H9 (cell line): ENCODE data around the gene SLC2A2. TPM values are rescaled to one million over a fixed set of nuclear protein-coding genes. Genes with fewer than 3 reads are reported as not detected.
A peak's percentile ranks its signal among the peaks of the same experiment; 100 is the strongest.

Experiments used
- DNase-seq: peaks from one replicate; pipeline ENCODE4 v3.0.0-alpha.2; 2017
- H2AFZ ChIP-seq: one replicate; pipeline ENCODE4 v1.6.1; 2013; ENCODE audit warnings: mild to moderate bottlenecking, low read length, control low read depth, moderate library complexity
- H2AK5ac ChIP-seq: 2 replicates; pipeline ENCODE4 v1.6.1; 2013; ENCODE audit warnings: low read length, control low read depth, mixed read lengths; ENCODE audit not compliant: insufficient read length
- H2BK120ac ChIP-seq: one replicate; pipeline ENCODE4 v1.6.1; 2013; ENCODE audit warnings: low read depth, mild to moderate bottlenecking, low read length, control low read depth, inconsistent platforms; ENCODE audit not compliant: poor library complexity, severe bottlenecking
- H2BK12ac ChIP-seq: 2 replicates; pipeline ENCODE4 v1.6.1; 2013; ENCODE audit warnings: low read length, control low read depth, mixed read lengths, low read depth; ENCODE audit not compliant: insufficient read length
- H2BK15ac ChIP-seq: 2 replicates; pipeline ENCODE4 v1.6.1; 2013; ENCODE audit warnings: low read depth, low read length, control low read depth
- H2BK20ac ChIP-seq: one replicate; pipeline ENCODE4 v1.6.1; 2013; ENCODE audit warnings: low read depth, mild to moderate bottlenecking, low read length, control low read depth, inconsistent platforms; ENCODE audit not compliant: poor library complexity, severe bottlenecking
- H2BK5ac ChIP-seq: 2 replicates; pipeline ENCODE4 v1.6.1; 2013; ENCODE audit warnings: low read length, control low read depth, mixed read lengths; ENCODE audit not compliant: insufficient read length
- H3K14ac ChIP-seq: 2 replicates; pipeline ENCODE4 v1.6.1; 2013; ENCODE audit warnings: low read length, control low read depth; ENCODE audit not compliant: insufficient read depth
- H3K18ac ChIP-seq: 2 replicates; pipeline ENCODE4 v1.6.1; 2013; ENCODE audit warnings: low read depth, mild to moderate bottlenecking, mixed read lengths, low read length, control low read depth; ENCODE audit not compliant: insufficient read length
- H3K23ac ChIP-seq: 2 replicates; pipeline ENCODE4 v1.6.1; 2013; ENCODE audit warnings: low read length, control low read depth, mixed read lengths, low read depth; ENCODE audit not compliant: insufficient read length
- H3K23me2 ChIP-seq: 2 replicates; pipeline ENCODE4 v1.6.1; 2013; ENCODE audit warnings: low read depth, mild to moderate bottlenecking, mixed read lengths, low read length, control low read depth; ENCODE audit not compliant: insufficient read length, poor library complexity, severe bottlenecking
- H3K27ac ChIP-seq: 2 replicates; pipeline ENCODE4 v1.5.1; 2013; ENCODE audit warnings: low read length, control low read depth, mixed read lengths, low read depth; ENCODE audit not compliant: insufficient read length
- H3K27me3 ChIP-seq: 2 replicates; pipeline ENCODE4 v1.6.1; 2013; ENCODE audit warnings: low read length, control low read depth, inconsistent platforms; ENCODE audit not compliant: insufficient read depth
- H3K4ac ChIP-seq: 2 replicates; pipeline ENCODE4 v1.6.1; 2013; ENCODE audit warnings: low read depth, mild to moderate bottlenecking, control low read depth, inconsistent platforms, low read length, moderate library complexity
- H3K4me1 ChIP-seq: 2 replicates; pipeline ENCODE4 v1.6.1; 2013; ENCODE audit warnings: low read length, control low read depth, inconsistent platforms; ENCODE audit not compliant: insufficient read depth
- H3K4me2 ChIP-seq: 2 replicates; pipeline ENCODE4 v1.6.1; 2013; ENCODE audit warnings: low read length, control low read depth, mixed read lengths; ENCODE audit not compliant: insufficient read length, insufficient read depth
- H3K56ac ChIP-seq: 2 replicates; pipeline ENCODE4 v1.6.1; 2013; ENCODE audit warnings: low read depth, mild to moderate bottlenecking, mixed read lengths, low read length, control low read depth; ENCODE audit not compliant: insufficient read length
- H3K79me1 ChIP-seq: 2 replicates; pipeline ENCODE4 v1.6.1; 2013; ENCODE audit warnings: low read depth, mild to moderate bottlenecking, moderate library complexity, low read length, control low read depth, inconsistent platforms; ENCODE audit not compliant: insufficient read depth, poor library complexity, severe bottlenecking
- H3K79me2 ChIP-seq: 2 replicates; pipeline ENCODE4 v1.6.1; 2013; ENCODE audit warnings: low read length, control low read depth, inconsistent platforms; ENCODE audit not compliant: insufficient read depth
- H3K9ac ChIP-seq: 2 replicates; pipeline ENCODE4 v1.6.1; 2013; ENCODE audit warnings: low read length, control low read depth, mixed read lengths; ENCODE audit not compliant: insufficient read length; ENCODE audit errors: extremely low read depth
- H3K9me3 ChIP-seq: one replicate; pipeline ENCODE4 v1.6.1; 2013; ENCODE audit warnings: low read depth, low read length, inconsistent platforms; ENCODE audit not compliant: control insufficient read depth
- H3T11ph ChIP-seq: one replicate; pipeline ENCODE4 v1.6.1; 2013; ENCODE audit warnings: mild to moderate bottlenecking, low read length, control low read depth, inconsistent platforms
- H4K20me1 ChIP-seq: one replicate; pipeline ENCODE4 v1.6.1; 2013; ENCODE audit not compliant: control insufficient read depth, insufficient read length, insufficient read depth
- H4K5ac ChIP-seq: 2 replicates; pipeline ENCODE4 v1.6.1; 2013; ENCODE audit warnings: low read depth, mild to moderate bottlenecking, mixed read lengths, low read length, control low read depth; ENCODE audit not compliant: insufficient read length
- H4K8ac ChIP-seq: replicated peaks from 2 replicates; pipeline ENCODE4 v1.6.1; 2013; ENCODE audit warnings: low read length, control low read depth, mixed read lengths, low read depth; ENCODE audit not compliant: insufficient read length
- H4K91ac ChIP-seq: 2 replicates; pipeline ENCODE4 v1.6.1; 2013; ENCODE audit warnings: low read depth, mild to moderate bottlenecking, moderate library complexity, mixed read lengths, low read length, control low read depth; ENCODE audit not compliant: insufficient read length
- H3K27ac Mint-ChIP-seq, 3 experiments: 2 replicates in 2 of 3; 3 replicates in 1 of 3; pipeline ENCODE4 v1.8.0; 2020 to 2021; ENCODE audit warnings: mixed read lengths in 3 of 3, mild to moderate bottlenecking in 1 of 3, moderate library complexity in 1 of 3
- H3K27me3 Mint-ChIP-seq: 2 replicates; pipeline ENCODE4 v1.8.0; 2021; ENCODE audit warnings: low read depth, mild to moderate bottlenecking, moderate library complexity, mixed read lengths
- H3K36me3 Mint-ChIP-seq, 3 experiments: 2 replicates in 2 of 3; 3 replicates in 1 of 3; pipeline ENCODE4 v1.8.0; 2020 to 2021; ENCODE audit warnings: low read depth in 3 of 3, mixed read lengths in 3 of 3; ENCODE audit not compliant: insufficient read depth in 1 of 3
- H3K4me1 Mint-ChIP-seq, 2 experiments: 2 replicates each; pipeline ENCODE4 v1.8.0; 2020; ENCODE audit warnings: mixed read lengths in 2 of 2
- H3K4me3 Mint-ChIP-seq, 2 experiments: 2 replicates in 1 of 2; 3 replicates in 1 of 2; pipeline ENCODE4 v1.8.0; 2020 to 2021; ENCODE audit warnings: mild to moderate bottlenecking in 2 of 2, mixed read lengths in 2 of 2, moderate library complexity in 1 of 2
- H3K9me3 Mint-ChIP-seq, 2 experiments: 2 replicates in 1 of 2; 3 replicates in 1 of 2; pipeline ENCODE4 v1.8.0; 2020; ENCODE audit warnings: mild to moderate bottlenecking in 2 of 2, mixed read lengths in 2 of 2, moderate library complexity in 1 of 2
- CTCF ChIP-seq: fragments of 200-600 bp; sonication (generic); conservative IDR thresholded peaks from 3 replicates; pipeline ENCODE4 v1.8.0; 2021; ENCODE audit warnings: antibody characterized with exemption, mild to moderate bottlenecking
- WGBS: extraction: QIAGEN DNeasy Blood & Tissue Kit; methylation state at CpG from one replicate; pipeline ENCODE4 v1.1.7; 2013; ENCODE audit warnings: missing lambda C conversion rate, low lambda C conversion rate, mixed read lengths; ENCODE audit not compliant: insufficient read length; ENCODE audit errors: extremely low coverage; 5-methylcytosine and 5-hydroxymethylcytosine counted together
- total RNA-seq: library from RNA; stranded (reverse); gene quantifications from 2 replicates; pipeline ENCODE4 v1.2.1, GENCODE V29; 2021

Gene SLC2A2
- total RNA-seq, 1 experiment from 2014 or later: not detected

GRCh38 chr3:171028779-171029232 is 2.3 kb upstream of the SLC2A2 start:
- H2AK5ac ChIP-seq: no peak overlapping the region
- no peak overlapping the region for H2BK12ac ChIP-seq
- Mint-ChIP-seq H3K4me3 (no peak overlapping the region), H3K9me3 (no peaks in the 10 kb centered on the region), H3K4me1 (no peaks in the 10 kb centered on the region), H3K27ac (no peak overlapping the region), H3K36me3 (no peaks in the 10 kb centered on the region), H3K27me3 (peaks cover 5% of the 10 kb centered on the region; the same call in 1 of the 2 replicates)
- H4K91ac ChIP-seq: no peak overlapping the region
- no peak overlapping the region for H4K8ac ChIP-seq
- H3K9ac ChIP-seq: no peak overlapping the region
- H2AFZ ChIP-seq: no peak overlapping the region
- H3K23ac ChIP-seq: no peak overlapping the region
- no peak overlapping the region for H3K56ac ChIP-seq
- H3K27ac ChIP-seq: no peak overlapping the region
- H2BK20ac ChIP-seq: no peak overlapping the region
- no peak overlapping the region for H2BK15ac ChIP-seq
- no peak overlapping the region for H3K18ac ChIP-seq
- no peak for TF ChIP-seq CTCF
- H3K27me3 ChIP-seq: no peaks in the 10 kb centered on the region
- H3K14ac ChIP-seq: no peak overlapping the region
- H3K23me2 ChIP-seq: no peaks in the 10 kb centered on the region
- H3K4ac ChIP-seq: no peak overlapping the region
- H3K4me1 ChIP-seq: no peaks in the 10 kb centered on the region
- WGBS: no CpG with 5 or more reads among the region's 8 CpGs
- H2BK120ac ChIP-seq: no peak overlapping the region
- H3T11ph ChIP-seq: no peak overlapping the region
- H3K79me2 ChIP-seq: no peaks in the 10 kb centered on the region
- H3K79me1 ChIP-seq: no peaks in the 10 kb centered on the region
- H2BK5ac ChIP-seq: no peak overlapping the region
- H4K5ac ChIP-seq: no peak overlapping the region
- H4K20me1 ChIP-seq: no peaks in the 10 kb centered on the region
- peak overlapping the region; percentile 3 for H3K4me2 ChIP-seq
- DNase-seq: no peak
- H3K9me3 ChIP-seq: no peaks in the 10 kb centered on the region
